ENCODE measurements around the gene FGF21.

DNA sequence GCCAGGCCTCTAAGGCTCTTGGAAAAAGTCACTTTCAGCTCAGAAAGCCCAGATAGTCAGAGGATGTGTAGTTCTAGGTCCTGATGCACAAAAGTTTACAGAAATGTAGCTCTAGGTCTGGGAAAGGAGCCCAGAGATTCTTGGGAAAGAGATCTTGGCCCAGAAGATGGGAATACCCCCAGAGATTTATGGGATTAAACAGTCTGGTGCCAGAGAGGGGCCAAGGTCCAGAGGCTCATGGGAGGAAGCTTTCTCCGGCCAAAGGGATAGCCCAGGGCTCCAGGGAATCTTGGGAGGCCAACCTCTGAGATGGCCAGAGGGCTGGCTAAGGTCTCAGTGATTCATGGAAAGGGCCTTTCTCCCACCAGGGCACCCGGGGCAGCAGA is 40.4 kb downstream of the FGF21 start:
- TF ChIP-seq, protein P1, sequence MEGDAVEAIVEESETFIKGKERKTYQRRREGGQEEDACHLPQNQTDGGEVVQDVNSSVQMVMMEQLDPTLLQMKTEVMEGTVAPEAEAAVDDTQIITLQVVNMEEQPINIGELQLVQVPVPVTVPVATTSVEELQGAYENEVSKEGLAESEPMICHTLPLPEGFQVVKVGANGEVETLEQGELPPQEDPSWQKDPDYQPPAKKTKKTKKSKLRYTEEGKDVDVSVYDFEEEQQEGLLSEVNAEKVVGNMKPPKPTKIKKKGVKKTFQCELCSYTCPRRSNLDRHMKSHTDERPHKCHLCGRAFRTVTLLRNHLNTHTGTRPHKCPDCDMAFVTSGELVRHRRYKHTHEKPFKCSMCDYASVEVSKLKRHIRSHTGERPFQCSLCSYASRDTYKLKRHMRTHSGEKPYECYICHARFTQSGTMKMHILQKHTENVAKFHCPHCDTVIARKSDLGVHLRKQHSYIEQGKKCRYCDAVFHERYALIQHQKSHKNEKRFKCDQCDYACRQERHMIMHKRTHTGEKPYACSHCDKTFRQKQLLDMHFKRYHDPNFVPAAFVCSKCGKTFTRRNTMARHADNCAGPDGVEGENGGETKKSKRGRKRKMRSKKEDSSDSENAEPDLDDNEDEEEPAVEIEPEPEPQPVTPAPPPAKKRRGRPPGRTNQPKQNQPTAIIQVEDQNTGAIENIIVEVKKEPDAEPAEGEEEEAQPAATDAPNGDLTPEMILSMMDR (conservative IDR thresholded peaks at IDR 0.05; ENCODE audit: low read depth, low read length) = no peak
- TF ChIP-seq EZH2 (IDR thresholded peaks at IDR 0.05; ENCODE audit: low read length, unreplicated experiment) = no peak

Measured in PC-3 (cell line).